Measurements from ENCODE around the gene RRM2.

The RRM2 gene

DNA sequence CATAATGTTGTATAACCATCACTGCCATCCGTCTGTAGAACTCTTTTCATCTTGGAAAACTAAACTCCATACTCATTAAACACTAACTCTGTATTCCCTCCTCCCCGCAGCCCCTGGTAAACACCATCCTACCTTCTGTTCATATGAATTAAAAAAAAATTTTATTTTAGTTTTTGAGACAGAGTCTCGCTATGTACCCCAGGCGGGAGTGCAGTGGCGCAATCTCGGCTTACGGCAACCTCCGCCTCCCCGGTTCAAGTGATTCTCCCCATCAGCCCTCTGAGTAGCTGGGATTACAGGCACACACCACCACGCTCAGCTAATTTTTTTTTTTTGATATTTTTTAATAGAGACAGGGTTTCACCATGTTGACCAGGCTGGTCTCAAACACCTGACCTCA is 52.9 kb downstream of the RRM2 start:
- no peak for DNase-seq

DNA sequence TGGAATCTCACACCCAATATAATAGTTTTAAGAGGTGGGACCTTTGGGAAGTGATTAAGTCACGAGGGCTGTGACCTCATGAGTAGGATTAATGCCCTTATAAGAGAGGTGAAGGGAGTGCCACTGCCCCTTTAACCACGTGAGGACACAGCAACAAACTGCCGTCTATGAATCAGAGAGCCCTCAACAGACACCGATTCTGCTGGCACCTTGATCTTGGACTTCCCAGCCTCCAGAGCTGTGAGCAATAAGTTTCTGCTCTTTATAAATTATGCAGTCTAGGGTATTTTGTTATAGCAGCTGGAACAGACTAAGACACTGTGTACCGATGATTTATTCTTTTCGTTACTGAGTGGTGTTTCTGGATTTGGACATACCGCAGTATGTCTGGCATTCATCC is 56.2 kb downstream of the RRM2 start:
- DNase-seq: no peak

DNA sequence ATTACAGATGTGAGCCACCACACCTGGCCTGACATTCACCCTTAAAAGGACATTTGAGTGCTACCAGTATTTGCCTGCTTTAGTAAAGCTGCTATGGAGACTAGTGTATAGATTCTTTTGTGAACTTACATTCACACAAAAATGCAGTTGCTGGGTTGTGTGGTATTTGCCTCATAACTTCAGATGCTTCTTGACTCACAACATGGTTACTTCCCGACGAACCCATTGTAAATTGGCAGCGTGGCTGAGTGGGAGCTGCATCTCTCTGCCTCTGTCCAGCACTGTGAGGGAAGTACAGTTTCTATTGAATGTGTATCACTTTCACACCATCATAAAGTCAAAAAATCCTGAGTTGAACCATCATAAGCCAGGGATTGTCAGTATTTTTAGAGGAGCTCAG is 56.9 kb downstream of the RRM2 start:
- DNase-seq: no peak

DNA sequence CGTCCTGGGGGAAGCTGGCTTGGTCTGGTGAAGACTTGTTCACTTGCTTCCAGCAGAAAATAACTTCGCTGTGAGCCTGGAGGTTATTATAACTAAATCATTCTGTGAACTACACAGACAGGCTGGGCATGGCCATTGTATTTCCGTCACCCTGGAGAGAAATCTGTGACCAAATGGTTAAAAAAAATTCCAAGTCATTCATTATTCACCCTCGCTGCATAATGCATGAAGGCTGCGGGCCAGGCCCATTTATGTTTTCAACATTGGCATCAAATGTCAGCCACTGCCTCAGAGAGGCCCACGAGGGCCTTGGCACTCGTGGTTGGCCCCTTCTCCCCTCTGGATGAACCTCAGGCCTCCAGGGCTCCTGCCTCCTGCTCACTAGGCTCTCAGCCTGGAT is 57.7 kb downstream of the RRM2 start:
- no peak for DNase-seq
